H1 (cell line): ENCODE measurements around the gene PEPD. TPM values are rescaled to one million over a fixed set of nuclear protein-coding genes. Genes with fewer than 3 reads are reported as not detected.

Experiments
- CTCF ChIA-PET: fragments of 300-600 bp; sonication (Branson Sonifier 250); formaldehyde crosslinking; loops from one replicate; lab custom pipeline; 2021; ENCODE audit not compliant: partially characterized antibody; lab: Charles Lee
- POLR2A ChIA-PET: fragments of 300-600 bp; sonication (Branson Sonifier 250); formaldehyde crosslinking; loops from one replicate; lab custom pipeline; 2021; ENCODE audit warnings: inconsistent platforms; ENCODE audit not compliant: partially characterized antibody; lab: Charles Lee
- DNase-seq, 2 experiments: peaks; one replicate each; pipeline versions ENCODE4 v3.0.0 to v3.0.0-alpha.2; 2010 to 2022; ENCODE audit warnings: low spot score in 2 of 2, low read depth in 1 of 2, mixed read lengths in 1 of 2
- FAIRE-seq: peaks from 2 replicates; lab custom pipeline; 2011; peaks lifted over from hg19 to GRCh38; lab: Jason Lieb, UNC
- H2AFZ ChIP-seq: 2 replicates; pipeline ENCODE4 v1.8.1; 2012; ENCODE audit warnings: low read length, inconsistent platforms
- H2AK5ac ChIP-seq: 2 replicates; pipeline ENCODE4 v1.6.1; 2013; ENCODE audit warnings: low read depth, low read length
- H2BK120ac ChIP-seq: replicated peaks from 2 replicates; pipeline ENCODE3; 2013; ENCODE audit warnings: low read depth, low read length, inconsistent platforms
- H2BK12ac ChIP-seq: 2 replicates; pipeline ENCODE4 v1.6.1; 2013; ENCODE audit warnings: low read depth, low read length
- H2BK15ac ChIP-seq: 2 replicates; pipeline ENCODE4 v1.6.1; 2013; ENCODE audit warnings: low read length
- H2BK20ac ChIP-seq: 2 replicates; pipeline ENCODE4 v1.6.1; 2013; ENCODE audit warnings: low read length
- H2BK5ac ChIP-seq: 2 replicates; pipeline ENCODE4 v1.6.1; 2013; ENCODE audit warnings: low read depth, low read length
- H3K14ac ChIP-seq: 2 replicates; pipeline ENCODE4 v1.6.1; 2013; ENCODE audit warnings: inconsistent platforms; ENCODE audit not compliant: insufficient read length
- H3K18ac ChIP-seq: 2 replicates; pipeline ENCODE4 v1.6.1; 2013; ENCODE audit warnings: low read length; ENCODE audit errors: extremely low read depth
- H3K23ac ChIP-seq: 2 replicates; pipeline ENCODE4 v1.6.1; 2013; ENCODE audit warnings: inconsistent platforms; ENCODE audit not compliant: insufficient read length
- H3K23me2 ChIP-seq: 2 replicates; pipeline ENCODE4 v1.6.1; 2013; ENCODE audit warnings: low read depth, low read length
- H3K27ac ChIP-seq: 2 replicates; pipeline ENCODE4 v1.6.1; 2011; ENCODE audit warnings: low read depth, low read length, inconsistent platforms
- H3K27me3 ChIP-seq, 4 experiments: replicated peaks in 1 of 4; 1 replicate in 1 of 4; 2 replicates in 3 of 4; pipeline versions ENCODE4 v1.6.1 to v1.8.1; 2011 to 2013; ENCODE audit warnings: low read length in 3 of 4, mild to moderate bottlenecking in 3 of 4, inconsistent platforms in 2 of 4, mixed read lengths in 2 of 4, moderate library complexity in 1 of 4; ENCODE audit not compliant: control insufficient read depth in 3 of 4, insufficient read depth in 3 of 4; ENCODE audit errors: extremely low read depth in 1 of 4
- H3K36me3 ChIP-seq, 4 experiments: 2 replicates each; pipeline versions ENCODE4 v1.6.1 to v1.8.1; 2011 to 2013; ENCODE audit warnings: mild to moderate bottlenecking in 4 of 4, low read length in 3 of 4, moderate library complexity in 2 of 4, control low read depth in 1 of 4, inconsistent platforms in 1 of 4; ENCODE audit not compliant: insufficient read depth in 4 of 4, control insufficient read depth in 2 of 4
- H3K4ac ChIP-seq: replicated peaks from 2 replicates; pipeline ENCODE3; 2013; ENCODE audit warnings: low read length, low read depth, mixed read lengths, inconsistent platforms; ENCODE audit not compliant: insufficient read length
- H3K4me1 ChIP-seq, 4 experiments: replicated peaks in 1 of 4; 1 replicate in 1 of 4; 2 replicates in 3 of 4; pipeline versions ENCODE4 v1.6.1 to v1.8.1; 2011 to 2013; ENCODE audit warnings: low read length in 3 of 4, inconsistent platforms in 2 of 4, mixed read lengths in 1 of 4; ENCODE audit not compliant: insufficient read depth in 4 of 4, control insufficient read depth in 3 of 4
- H3K4me2 ChIP-seq, 2 experiments: 2 replicates each; pipeline versions ENCODE4 v1.6.1 to v1.8.1; 2011 to 2013; ENCODE audit warnings: low read depth in 2 of 2, low read length in 2 of 2, control low read depth in 1 of 2, inconsistent platforms in 1 of 2, mild to moderate bottlenecking in 1 of 2; ENCODE audit not compliant: insufficient read depth in 1 of 2
- H3K4me3 ChIP-seq, 4 experiments: fragments of 200-600, 300-600 bp in 1 of 4; sonication (generic), shearing (Covaris generic), sonication (Bioruptor Twin) in 1 of 4; 2 replicates each; pipeline versions ENCODE4 v1.5.1 to v1.8.1; 2011 to 2016; ENCODE audit warnings: low read length in 4 of 4, low read depth in 3 of 4, control low read depth in 2 of 4, inconsistent platforms in 2 of 4, mild to moderate bottlenecking in 2 of 4, mixed read lengths in 1 of 4, moderate library complexity in 1 of 4; ENCODE audit not compliant: insufficient read depth in 2 of 4; ENCODE audit errors: extremely low read depth in 1 of 4
- H3K56ac ChIP-seq: replicated peaks from 2 replicates; pipeline ENCODE3; 2013; ENCODE audit warnings: low read depth, mild to moderate bottlenecking, mixed read lengths, low read length, inconsistent platforms; ENCODE audit not compliant: insufficient read length
- H3K79me1 ChIP-seq: 2 replicates; pipeline ENCODE4 v1.6.1; 2013; ENCODE audit warnings: low read depth, low read length, control low read depth
- H3K79me2 ChIP-seq, 2 experiments: 2 replicates each; pipeline versions ENCODE4 v1.6.1 to v1.8.1; 2012 to 2013; ENCODE audit warnings: low read length in 2 of 2, mild to moderate bottlenecking in 2 of 2, inconsistent platforms in 1 of 2; ENCODE audit not compliant: insufficient read depth in 2 of 2, control insufficient read depth in 1 of 2
- H3K9ac ChIP-seq, 4 experiments: replicated peaks in 1 of 4; 1 replicate in 1 of 4; 2 replicates in 3 of 4; pipeline versions ENCODE4 v1.6.1 to v1.8.1; 2011 to 2013; ENCODE audit warnings: low read depth in 3 of 4, low read length in 3 of 4, control low read depth in 2 of 4, mild to moderate bottlenecking in 2 of 4, moderate library complexity in 2 of 4, inconsistent platforms in 1 of 4; ENCODE audit errors: extremely low read depth in 1 of 4
- H3K9me3 ChIP-seq, 2 experiments: 2 replicates each; pipeline versions ENCODE4 v1.6.1 to v1.8.1; 2012 to 2013; ENCODE audit warnings: mild to moderate bottlenecking in 2 of 2, moderate library complexity in 2 of 2, control low read depth in 1 of 2, inconsistent platforms in 1 of 2, low read depth in 1 of 2, low read length in 1 of 2, mixed read lengths in 1 of 2; ENCODE audit not compliant: insufficient read depth in 2 of 2
- H4K20me1 ChIP-seq, 2 experiments: replicated peaks in 1 of 2; 2 replicates each; pipeline versions ENCODE3 to v1.8.1; 2011 to 2013; ENCODE audit warnings: inconsistent platforms in 2 of 2, low read length in 2 of 2, mild to moderate bottlenecking in 1 of 2; ENCODE audit not compliant: insufficient read depth in 2 of 2, control insufficient read depth in 1 of 2
- H4K5ac ChIP-seq: 2 replicates; pipeline ENCODE4 v1.6.1; 2013; ENCODE audit warnings: low read length, low read depth, mixed read lengths, inconsistent platforms; ENCODE audit not compliant: insufficient read length
- H4K8ac ChIP-seq: 2 replicates; pipeline ENCODE4 v1.8.0; 2013; ENCODE audit warnings: mild to moderate bottlenecking, moderate library complexity, low read length, inconsistent platforms; ENCODE audit not compliant: insufficient read depth; ENCODE audit errors: extremely low read depth
- H4K91ac ChIP-seq: replicated peaks from 2 replicates; pipeline ENCODE3; 2013; ENCODE audit warnings: low read length, mixed read lengths, inconsistent platforms; ENCODE audit not compliant: insufficient read length
- ASH2L ChIP-seq: fragments of 200-600, 300-600 bp; sonication (generic); IDR thresholded peaks from one replicate; pipeline ENCODE4 v1.7.1; 2017; ENCODE audit warnings: low read length
- ATF2 ChIP-seq: IDR thresholded peaks from 2 replicates; pipeline ENCODE4 v1.6.1; 2012; ENCODE audit warnings: low read length, inconsistent platforms
- BACH1 ChIP-seq: IDR thresholded peaks from 2 replicates; pipeline ENCODE4 v1.6.1; 2012; ENCODE audit warnings: low read length, improper control_type of control experiment
- CBX5 ChIP-seq: fragments of 300-800, 300-1000 bp; sonication (generic); IDR thresholded peaks from 2 replicates; pipeline ENCODE4 v1.7.1; 2016; ENCODE audit warnings: antibody characterized with exemption, low read length, low read depth
- CHD2 ChIP-seq: IDR thresholded peaks from 2 replicates; pipeline ENCODE4 v1.6.1; 2012; ENCODE audit warnings: low read length, improper control_type of control experiment
- EP300 ChIP-seq, 2 experiments: IDR thresholded peaks; 1 replicate in 1 of 2; 2 replicates in 1 of 2; pipeline ENCODE4 v1.6.1; 2011 to 2012; ENCODE audit warnings: low read depth in 2 of 2, low read length in 2 of 2, mild to moderate bottlenecking in 2 of 2, borderline replicate concordance in 1 of 2, inconsistent platforms in 1 of 2, moderate library complexity in 1 of 2
- GTF2F1 ChIP-seq: IDR thresholded peaks from 2 replicates; pipeline ENCODE4 v1.6.1; 2012; ENCODE audit warnings: low read depth, low read length, improper control_type of control experiment, borderline replicate concordance
- POU5F1 ChIP-seq: IDR thresholded peaks from 2 replicates; pipeline ENCODE4 v1.6.1; 2011; ENCODE audit warnings: low read depth, mild to moderate bottlenecking, low read length, moderate library complexity
- RBBP5 ChIP-seq: IDR thresholded peaks from 2 replicates; pipeline ENCODE4 v1.7.1; 2012; ENCODE audit warnings: low read depth, mild to moderate bottlenecking, inconsistent platforms, low read length, moderate library complexity, borderline replicate concordance
- RXRA ChIP-seq: IDR thresholded peaks from 2 replicates; pipeline ENCODE4 v1.6.1; 2011; ENCODE audit warnings: low read depth, mild to moderate bottlenecking, low read length, moderate library complexity; ENCODE audit not compliant: insufficient read depth
- SIX5 ChIP-seq: IDR thresholded peaks from 2 replicates; pipeline ENCODE4 v1.6.1; 2011; ENCODE audit warnings: mild to moderate bottlenecking, low read depth, low read length
- SP2 ChIP-seq: IDR thresholded peaks from 2 replicates; pipeline ENCODE4 v1.6.1; 2012; ENCODE audit warnings: mild to moderate bottlenecking, low read length, inconsistent platforms
- ZNF274 ChIP-seq: IDR thresholded peaks from 2 replicates; pipeline ENCODE4 v1.7.0; 2012; ENCODE audit warnings: low read length, borderline replicate concordance; ENCODE audit errors: extremely low read depth
- WGBS, 2 experiments: shearing (Covaris generic) in 1 of 2; methylation state at CpG; one replicate each; pipeline versions ENCODE4 v1.1.6 to v1.1.7; 2013 to 2015; ENCODE audit warnings: low lambda C conversion rate in 2 of 2, mixed read lengths in 2 of 2, inconsistent platforms in 1 of 2, low coverage in 1 of 2, missing lambda C conversion rate in 1 of 2; ENCODE audit not compliant: insufficient replicate concordance in 2 of 2, insufficient coverage in 1 of 2, insufficient read length in 1 of 2; ENCODE audit errors: extremely low coverage in 1 of 2, missing lambda C conversion rate in 1 of 2; 5-methylcytosine and 5-hydroxymethylcytosine counted together
- polyA plus RNA-seq, 7 experiments: library from polyadenylated mRNA; depleted of rRNA in 3 of 7; stranded (reverse) in 5 of 7; unstranded in 2 of 7; fragments of >200 nt in 5 of 7; fragments of 200-250 nt in 2 of 7; gene quantifications; 1 replicate in 5 of 7; 2 replicates in 1 of 7; 4 replicates in 1 of 7; pipeline versions ENCODE4 v1.2.1 to v1.2.3, GENCODE V29; 2011 to 2013; ENCODE audit warnings: missing spikeins in 2 of 7, mixed read lengths in 2 of 7
- total RNA-seq: library from RNA; stranded (reverse); fragmentation: NEBNext Ultra II Directional; extraction: Animal tissue kit (Norgen Biotek cat#: 25700); gene quantifications from 2 replicates; pipeline ENCODE4 v1.2.1, GENCODE V29; 2021

Gene PEPD
- total and polyA plus RNA-seq, 2 of the 8 experiments (the other 6 are each of a cell fraction or from before 2014, with no cell fraction given): 84.1 to 178 TPM

- POLR2A ChIA-PET: interaction anchor here (0.7 to 1.2 kb wide), 3 partner anchors 13 to 142 kb away, joined by 3 to 5 read pairs (median 3); partner anchors contain the start of gene PEPD
- Histone ChIP-seq H3K4me1 (peaks cover 0 to 20% (median 7%) of the 10 kb centered on the region in 4 experiments; a peak in 6 of 7 replicates), H3K36me3 (no peaks in the 10 kb centered on the region; a peak in 2 of 8 replicates), H2BK5ac (no peak overlapping the region), H4K8ac (no peak overlapping the region), H3K4ac (no peak overlapping the region), H3K23me2 (peaks cover 14% of the 10 kb centered on the region; the same call in 1 of the 2 replicates), H3K56ac (no peak overlapping the region), H2BK12ac (no peak overlapping the region), H3K79me2 (peaks cover 0 to 6% of the 10 kb centered on the region in 2 experiments; a peak in 1 of 4 replicates), H2AFZ (no peak overlapping the region), H3K79me1 (peaks cover 19% of the 10 kb centered on the region), H2AK5ac (no peak overlapping the region), H4K91ac (no peak overlapping the region), H2BK15ac (no peak overlapping the region), H2BK120ac (no peak overlapping the region), H4K5ac (no peak overlapping the region), H3K27me3 (no peaks in the 10 kb centered on the region; a peak in 1 of 7 replicates), H3K4me3 (no peak overlapping the region), H4K20me1 (peaks cover 4 to 18% of the 10 kb centered on the region in 2 experiments), H3K9me3 (no peaks in the 10 kb centered on the region), H3K18ac (no peak overlapping the region), H2BK20ac (no peak overlapping the region), H3K4me2 (no peak overlapping the region), H3K23ac (no peak overlapping the region), H3K14ac (no peak overlapping the region), H3K27ac (no peak overlapping the region), H3K9ac (no peak overlapping the region)
- DNase-seq (no peak), FAIRE-seq (no peak)
- 89% methylated on average over 7 of the region's 7 CpGs; no CpG with 5 or more reads in 1 of the 2 experiments for WGBS, 2 experiments
- CTCF ChIA-PET: interaction anchor here (0.6 to 1.4 kb wide), 2 partner anchors 11 to 818 kb away, joined by 3 read pairs; no protein-coding TSS in a partner anchor
- TF ChIP-seq EP300 (IDR thresholded peaks at IDR 0.05; ENCODE audit: borderline replicate concordance in 1 of 2, low read depth in 2 of 2, low read length in 2 of 2): no peak
- TF ChIP-seq GTF2F1: no peak
- TF ChIP-seq CHD2: no peak
- no peak for TF ChIP-seq RXRA
- TF ChIP-seq RBBP5: no peak
- no peak for TF ChIP-seq ATF2
- no peak for TF ChIP-seq BACH1
- no peak for TF ChIP-seq ZNF274
- no peak for TF ChIP-seq ASH2L
- TF ChIP-seq SP2: no peak
- no peak for TF ChIP-seq POU5F1
- TF ChIP-seq CBX5: no peak
- no peak for TF ChIP-seq SIX5
Measured at GRCh38 chr19:33508009-33508408, 13.6 kb downstream of the PEPD start.
